WTC11 (cell line): ENCODE data around the gene PCDHA12.

Experiments
- CBFB ChIP-seq: sonication (generic); formaldehyde crosslinking; IDR thresholded peaks from 2 replicates; pipeline ENCODE4 v1.8.1; 2022; ENCODE audit warnings: mild to moderate bottlenecking, low read depth, missing genetic modification reagents
- TF ChIP-seq, protein P1 (sequence below): fragments of 200-600 bp; IDR thresholded peaks from 2 replicates; pipeline ENCODE4 v1.8.0; 2022; ENCODE audit warnings: antibody characterized with exemption

DNA sequence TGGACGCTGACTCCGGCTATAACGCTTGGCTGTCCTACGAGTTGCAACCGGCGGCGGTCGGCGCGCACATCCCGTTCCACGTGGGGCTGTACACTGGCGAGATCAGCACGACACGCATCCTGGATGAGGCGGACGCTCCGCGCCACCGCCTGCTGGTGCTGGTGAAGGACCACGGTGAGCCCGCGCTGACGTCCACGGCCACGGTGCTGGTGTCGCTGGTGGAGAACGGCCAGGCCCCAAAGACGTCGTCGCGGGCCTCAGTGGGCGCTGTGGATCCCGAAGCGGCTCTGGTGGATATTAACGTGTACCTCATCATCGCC is 2.1 kb downstream of the PCDHA12 start:
- TF ChIP-seq, protein P1, sequence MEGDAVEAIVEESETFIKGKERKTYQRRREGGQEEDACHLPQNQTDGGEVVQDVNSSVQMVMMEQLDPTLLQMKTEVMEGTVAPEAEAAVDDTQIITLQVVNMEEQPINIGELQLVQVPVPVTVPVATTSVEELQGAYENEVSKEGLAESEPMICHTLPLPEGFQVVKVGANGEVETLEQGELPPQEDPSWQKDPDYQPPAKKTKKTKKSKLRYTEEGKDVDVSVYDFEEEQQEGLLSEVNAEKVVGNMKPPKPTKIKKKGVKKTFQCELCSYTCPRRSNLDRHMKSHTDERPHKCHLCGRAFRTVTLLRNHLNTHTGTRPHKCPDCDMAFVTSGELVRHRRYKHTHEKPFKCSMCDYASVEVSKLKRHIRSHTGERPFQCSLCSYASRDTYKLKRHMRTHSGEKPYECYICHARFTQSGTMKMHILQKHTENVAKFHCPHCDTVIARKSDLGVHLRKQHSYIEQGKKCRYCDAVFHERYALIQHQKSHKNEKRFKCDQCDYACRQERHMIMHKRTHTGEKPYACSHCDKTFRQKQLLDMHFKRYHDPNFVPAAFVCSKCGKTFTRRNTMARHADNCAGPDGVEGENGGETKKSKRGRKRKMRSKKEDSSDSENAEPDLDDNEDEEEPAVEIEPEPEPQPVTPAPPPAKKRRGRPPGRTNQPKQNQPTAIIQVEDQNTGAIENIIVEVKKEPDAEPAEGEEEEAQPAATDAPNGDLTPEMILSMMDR: no peak
- no peak for TF ChIP-seq CBFB (CRISPR knock-in tag)
